Osteoblast (primary cell): Measurements from ENCODE around the gene CCR9. TPM values are rescaled to one million over a fixed set of nuclear protein-coding genes. Genes with fewer than 3 reads are reported as not detected.

Experiments
- DNase-seq: peaks from one replicate; pipeline ENCODE4 v3.0.0; 2011; ENCODE audit warnings: low spot score, mixed read lengths; ENCODE audit not compliant: insufficient read length; ENCODE audit errors: missing footprints
- H2AFZ ChIP-seq: 2 replicates; pipeline ENCODE4 v1.6.0; 2011; ENCODE audit warnings: mild to moderate bottlenecking, low read length
- H3K27ac ChIP-seq: 2 replicates; pipeline ENCODE4 v1.5.1; 2011; ENCODE audit warnings: mild to moderate bottlenecking, low read depth, low read length, moderate library complexity
- H3K27me3 ChIP-seq: 2 replicates; pipeline ENCODE4 v1.6.0; 2012; ENCODE audit warnings: mild to moderate bottlenecking, control low read depth, inconsistent platforms, low read length, moderate library complexity; ENCODE audit not compliant: insufficient read depth
- H3K36me3 ChIP-seq: 2 replicates; pipeline ENCODE4 v1.5.1; 2011; ENCODE audit warnings: mild to moderate bottlenecking, low read length, control low read depth, moderate library complexity; ENCODE audit not compliant: insufficient read depth
- H3K4me1 ChIP-seq: 2 replicates; pipeline ENCODE4 v1.5.1; 2011; ENCODE audit warnings: mild to moderate bottlenecking, low read length, control low read depth, moderate library complexity; ENCODE audit not compliant: insufficient read depth
- H3K4me2 ChIP-seq: 2 replicates; pipeline ENCODE4 v1.6.0; 2011; ENCODE audit warnings: mild to moderate bottlenecking, low read length; ENCODE audit not compliant: insufficient read depth
- H3K4me3 ChIP-seq: fragments of 200-600 bp; sonication (generic); 3 replicates; pipeline ENCODE4 v1.5.1; 2012; ENCODE audit warnings: mild to moderate bottlenecking, low read length, inconsistent platforms; ENCODE audit not compliant: insufficient read depth
- H3K79me2 ChIP-seq: 2 replicates; pipeline ENCODE4 v1.6.0; 2012; ENCODE audit warnings: mild to moderate bottlenecking, low read length, control low read depth, inconsistent platforms; ENCODE audit not compliant: insufficient read depth
- H3K9me3 ChIP-seq: 2 replicates; pipeline ENCODE4 v1.5.1; 2011; ENCODE audit warnings: low read depth, low read length, control low read depth
- H4K20me1 ChIP-seq: 2 replicates; pipeline ENCODE4 v1.6.0; 2012; ENCODE audit warnings: mild to moderate bottlenecking, low read length, control low read depth; ENCODE audit not compliant: insufficient read depth
- total RNA-seq: library from RNA; depleted of rRNA; stranded (reverse); fragments of >200 nt; gene quantifications from 2 replicates; pipeline ENCODE4 v1.2.3, GENCODE V29; 2012
- TF ChIP-seq, protein P1 (sequence below): IDR thresholded peaks from 2 replicates; pipeline ENCODE4 v1.5.1; 2011; ENCODE audit warnings: mild to moderate bottlenecking, low read depth, low read length, moderate library complexity; ENCODE audit errors: extremely low read depth

Gene CCR9
- total RNA-seq, 1 donor: not detected

DNA sequence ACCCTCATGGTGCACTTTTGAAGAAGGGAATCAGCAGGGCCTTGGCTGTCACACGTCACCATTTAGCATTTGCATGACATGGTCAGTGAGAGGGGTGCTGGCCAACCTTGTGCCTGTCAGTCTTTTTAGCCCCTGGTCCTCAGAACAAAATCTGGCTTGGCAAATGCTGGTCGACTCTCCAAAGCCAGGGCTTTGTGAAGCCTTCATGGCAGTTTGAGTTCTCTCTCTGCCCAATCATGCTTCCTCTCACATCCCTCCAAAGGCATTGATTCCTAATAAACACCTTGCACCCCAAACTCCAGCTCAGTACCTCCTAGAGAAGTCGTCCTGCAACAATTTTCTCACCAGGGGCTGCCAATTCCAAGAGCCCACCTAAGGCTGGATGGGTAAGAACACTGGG lies 19.4 kb downstream of the CCR9 start:
- TF ChIP-seq, protein P1, sequence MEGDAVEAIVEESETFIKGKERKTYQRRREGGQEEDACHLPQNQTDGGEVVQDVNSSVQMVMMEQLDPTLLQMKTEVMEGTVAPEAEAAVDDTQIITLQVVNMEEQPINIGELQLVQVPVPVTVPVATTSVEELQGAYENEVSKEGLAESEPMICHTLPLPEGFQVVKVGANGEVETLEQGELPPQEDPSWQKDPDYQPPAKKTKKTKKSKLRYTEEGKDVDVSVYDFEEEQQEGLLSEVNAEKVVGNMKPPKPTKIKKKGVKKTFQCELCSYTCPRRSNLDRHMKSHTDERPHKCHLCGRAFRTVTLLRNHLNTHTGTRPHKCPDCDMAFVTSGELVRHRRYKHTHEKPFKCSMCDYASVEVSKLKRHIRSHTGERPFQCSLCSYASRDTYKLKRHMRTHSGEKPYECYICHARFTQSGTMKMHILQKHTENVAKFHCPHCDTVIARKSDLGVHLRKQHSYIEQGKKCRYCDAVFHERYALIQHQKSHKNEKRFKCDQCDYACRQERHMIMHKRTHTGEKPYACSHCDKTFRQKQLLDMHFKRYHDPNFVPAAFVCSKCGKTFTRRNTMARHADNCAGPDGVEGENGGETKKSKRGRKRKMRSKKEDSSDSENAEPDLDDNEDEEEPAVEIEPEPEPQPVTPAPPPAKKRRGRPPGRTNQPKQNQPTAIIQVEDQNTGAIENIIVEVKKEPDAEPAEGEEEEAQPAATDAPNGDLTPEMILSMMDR: no peak
- H3K4me1 ChIP-seq: peaks cover 21% of the 10 kb centered on the region
- no peak overlapping the region for H3K27ac ChIP-seq
- H3K9me3 ChIP-seq: no peaks in the 10 kb centered on the region
- peaks cover 10% of the 10 kb centered on the region for H3K27me3 ChIP-seq
- no peaks in the 10 kb centered on the region for H3K79me2 ChIP-seq
- no peak for DNase-seq
- no peak overlapping the region for H3K4me2 ChIP-seq
- H2AFZ ChIP-seq: no peak overlapping the region
- H4K20me1 ChIP-seq: no peaks in the 10 kb centered on the region
- no peaks in the 10 kb centered on the region for H3K36me3 ChIP-seq
- H3K4me3 ChIP-seq: no peak overlapping the region

GRCh38 chr3:45906681-45907407 lies 20.5 kb downstream of the CCR9 start:
- DNase-seq: peak; percentile 91

GRCh38 chr3:45907769-45908705 lies 21.7 kb downstream of the CCR9 start:
- peaks cover 9% of the 10 kb centered on the region for H3K27me3 ChIP-seq
- DNase-seq: peak; percentile 86
- H4K20me1 ChIP-seq: no peaks in the 10 kb centered on the region
- no peaks in the 10 kb centered on the region for H3K36me3 ChIP-seq
- no peak overlapping the region for H3K4me3 ChIP-seq
- H3K4me2 ChIP-seq: peak overlapping the region; percentile 15
- H3K9me3 ChIP-seq: no peaks in the 10 kb centered on the region
- TF ChIP-seq, protein P1: no peak
- H2AFZ ChIP-seq: no peak overlapping the region
- H3K79me2 ChIP-seq: no peaks in the 10 kb centered on the region
- peaks cover 21% of the 10 kb centered on the region for H3K4me1 ChIP-seq
- H3K27ac ChIP-seq: no peak overlapping the region

More at GRCh38 chr3:45906681-45907407, 20.5 kb downstream of the CCR9 start:
- no peaks in the 10 kb centered on the region for H3K36me3 ChIP-seq
- H3K79me2 ChIP-seq: no peaks in the 10 kb centered on the region
- TF ChIP-seq, protein P1: peak; percentile 60
- H3K4me2 ChIP-seq: no peak overlapping the region
- peaks cover 21% of the 10 kb centered on the region for H3K4me1 ChIP-seq
- no peak overlapping the region for H3K4me3 ChIP-seq
- H4K20me1 ChIP-seq: no peaks in the 10 kb centered on the region
- peaks cover 14% of the 10 kb centered on the region for H3K27me3 ChIP-seq
- no peak overlapping the region for H3K27ac ChIP-seq
- H3K9me3 ChIP-seq: no peaks in the 10 kb centered on the region
- no peak overlapping the region for H2AFZ ChIP-seq

GRCh38 chr3:45908761-45909160 lies 22.4 kb downstream of the CCR9 start:
- Histone ChIP-seq H3K27ac (no peak overlapping the region), H3K4me1 (peaks cover 21% of the 10 kb centered on the region), H3K9me3 (no peaks in the 10 kb centered on the region), H3K4me3 (no peak overlapping the region), H3K36me3 (no peaks in the 10 kb centered on the region), H3K79me2 (no peaks in the 10 kb centered on the region), H2AFZ (no peak overlapping the region), H4K20me1 (no peaks in the 10 kb centered on the region), H3K27me3 (peaks cover 11% of the 10 kb centered on the region), H3K4me2 (no peak overlapping the region)
- TF ChIP-seq, protein P1: no peak
- no peak for DNase-seq
